SU-DHL-6 (cell line): ENCODE measurements around the gene MYH11.

ENCODE experiments used
- CTCF ChIP-seq: fragments of 200-600 bp; sonication (generic); IDR thresholded peaks from one replicate; pipeline ENCODE4 v1.5.1; 2017; ENCODE audit warnings: antibody characterized with exemption, mild to moderate bottlenecking, low read length, moderate library complexity; ENCODE audit not compliant: insufficient read depth, poor library complexity, severe bottlenecking
- EZH2phosphoT487 ChIP-seq: fragments of 200-600 bp; sonication (generic), shearing (Covaris generic); conservative IDR thresholded peaks from 2 replicates; pipeline ENCODE4 v1.6.1; 2018; ENCODE audit warnings: mild to moderate bottlenecking, antibody characterized with exemption, low read length, moderate library complexity, mixed read lengths

GRCh38 chr16:15897121-15897780 lies 40.4 kb upstream of the MYH11 start:
- TF ChIP-seq CTCF (no peak), EZH2phosphoT487 (no peak)
